HCT116 (cell line): Measurements from ENCODE around the gene EIF5B. TPM values are rescaled to one million over a fixed set of nuclear protein-coding genes. Genes with fewer than 3 reads are reported as not detected.

Experiments used
- ATAC-seq: fragments of 200-7000 bp; cut with Tn5 transposase; 2 replicates; pipeline ENCODE4 v1.9.1; 2020; ENCODE audit warnings: mild to moderate bottlenecking, moderate library complexity
- BruUV-seq: library from RNA; stranded (reverse); fragments of 400-500 nt; replicated peaks from 2 replicates; lab custom pipeline; 2021; lab: Mats Ljungman, UMichigan
- CTCF ChIA-PET: fragments of 300-600 bp; sonication (Branson Sonifier 250); formaldehyde crosslinking; loops from one replicate; lab custom pipeline; 2021; ENCODE audit warnings: antibody characterized with exemption; lab: Charles Lee
- POLR2A ChIA-PET: fragments of 300-600, 350-600 bp; sonication (Branson Sonifier 250); formaldehyde crosslinking; loops from one replicate; lab custom pipeline; 2021; ENCODE audit warnings: antibody characterized with exemption; lab: Charles Lee
- RAD21 ChIA-PET, 2 experiments: fragments of 300-600 bp; sonication (Branson Sonifier 250); formaldehyde crosslinking; loops; one replicate each; lab custom pipeline; 2023; ENCODE audit warnings: low total read pairs in 2 of 2; ENCODE audit not compliant: uncharacterized antibody in 2 of 2, unreplicated experiment in 2 of 2, low non-redundant PET in 1 of 2; lab: Charles Lee
- DNase-seq: peaks from one replicate; pipeline ENCODE4 v3.0.0-alpha.2; 2010; ENCODE audit warnings: low read depth, low spot score
- H2AFZ ChIP-seq: fragments of 200-600 bp; shearing (Covaris generic), sonication (generic); 2 replicates; pipeline ENCODE4 v1.6.1; 2017; ENCODE audit warnings: low read depth, mixed run types, mixed read lengths, antibody characterized with exemption, low read length; ENCODE audit not compliant: poor library complexity, severe bottlenecking
- H3K27ac ChIP-seq: 2 replicates; pipeline ENCODE4 v1.5.1; 2012; ENCODE audit warnings: low read depth, low read length
- H3K27me3 ChIP-seq: fragments of 200-600 bp; sonication (generic); 2 replicates; pipeline ENCODE4 v1.6.1; 2016; ENCODE audit warnings: mixed run types, low read length, mixed read lengths; ENCODE audit not compliant: insufficient read depth
- H3K36me3 ChIP-seq, 2 experiments: fragments of 200-500 bp in 1 of 2; fragments of 200-600 bp in 1 of 2; sonication (Bioruptor generic) in 1 of 2; sonication (generic) in 1 of 2; 2 replicates each; pipeline versions ENCODE4 v1.5.1 to v1.6.1; 2014 to 2016; ENCODE audit warnings: low read length in 2 of 2, inconsistent platforms in 1 of 2, mixed read lengths in 1 of 2, mixed run types in 1 of 2; ENCODE audit not compliant: insufficient read depth in 2 of 2, control insufficient read depth in 1 of 2
- H3K4me1 ChIP-seq, 2 experiments: fragments of 200-600 bp in 1 of 2; sonication (generic) in 1 of 2; 2 replicates each; pipeline versions ENCODE4 v1.5.1 to v1.6.1; 2012 to 2017; ENCODE audit warnings: low read length in 2 of 2, inconsistent platforms in 1 of 2, mild to moderate bottlenecking in 1 of 2, mixed read lengths in 1 of 2, mixed run types in 1 of 2, moderate library complexity in 1 of 2; ENCODE audit not compliant: insufficient read depth in 2 of 2, control insufficient read depth in 1 of 2
- H3K4me2 ChIP-seq: fragments of 200-600 bp; sonication (generic); 2 replicates; pipeline ENCODE4 v1.6.1; 2017; ENCODE audit warnings: mixed run types, low read length, mixed read lengths
- H3K4me3 ChIP-seq, 2 experiments: fragments of 200-600 bp in 1 of 2; sonication (generic) in 1 of 2; replicated peaks in 1 of 2; 2 replicates each; pipeline ENCODE4 v1.5.1; 2011 to 2016; ENCODE audit warnings: low read length in 2 of 2, control low read depth in 1 of 2, low read depth in 1 of 2, mild to moderate bottlenecking in 1 of 2, mixed read lengths in 1 of 2, mixed run types in 1 of 2
- H3K79me2 ChIP-seq: fragments of 200-600 bp; sonication (generic); 2 replicates; pipeline ENCODE4 v1.6.1; 2017; ENCODE audit warnings: mild to moderate bottlenecking, mixed run types, low read length, moderate library complexity, mixed read lengths; ENCODE audit not compliant: insufficient read depth
- H3K9ac ChIP-seq: fragments of 200-600 bp; sonication (generic); 2 replicates; pipeline ENCODE4 v1.6.1; 2016; ENCODE audit warnings: low read length, mixed read lengths
- H3K9me2 ChIP-seq: fragments of 200-600 bp; sonication (generic), shearing (Covaris generic); 2 replicates; pipeline ENCODE4 v1.6.1; 2017; ENCODE audit warnings: mixed run types, mild to moderate bottlenecking, moderate library complexity; ENCODE audit not compliant: insufficient read depth
- H3K9me3 ChIP-seq, 2 experiments: fragments of 200-500 bp in 1 of 2; fragments of 200-600 bp in 1 of 2; sonication (Bioruptor generic) in 1 of 2; sonication (generic) in 1 of 2; 2 replicates each; pipeline ENCODE4 v1.6.1; 2014 to 2017; ENCODE audit warnings: low read length in 2 of 2, mixed read lengths in 2 of 2, inconsistent platforms in 1 of 2, low read depth in 1 of 2, mild to moderate bottlenecking in 1 of 2, mixed run types in 1 of 2, moderate library complexity in 1 of 2; ENCODE audit not compliant: control insufficient read depth in 1 of 2, insufficient read depth in 1 of 2
- H4K20me1 ChIP-seq: fragments of 200-600 bp; sonication (generic), shearing (Covaris generic); 2 replicates; pipeline ENCODE4 v1.6.1; 2017; ENCODE audit warnings: mixed run types, mild to moderate bottlenecking, moderate library complexity; ENCODE audit not compliant: insufficient read depth
- CBX3 ChIP-seq: IDR thresholded peaks from 2 replicates; pipeline ENCODE4 v1.6.1; 2012; ENCODE audit warnings: low read depth
- CEBPB ChIP-seq: IDR thresholded peaks from 2 replicates; pipeline ENCODE4 v1.6.1; 2012; ENCODE audit warnings: low read depth
- EGR1 ChIP-seq: IDR thresholded peaks from 2 replicates; pipeline ENCODE4 v1.6.1; 2012; ENCODE audit warnings: low read depth
- ELF1 ChIP-seq: IDR thresholded peaks from 2 replicates; pipeline ENCODE4 v1.6.1; 2012; ENCODE audit warnings: low read depth, borderline replicate concordance
- EZH2 ChIP-seq: fragments of 200-600 bp; sonication (generic); IDR thresholded peaks from 2 replicates; pipeline ENCODE4 v1.6.1; 2017; ENCODE audit warnings: antibody characterized with exemption, mixed run types
- EZH2phosphoT487 ChIP-seq: fragments of 200-600 bp; IDR thresholded peaks from 2 replicates; pipeline ENCODE4 v1.6.1; 2018; ENCODE audit warnings: antibody characterized with exemption, borderline replicate concordance
- FOSL1 ChIP-seq: IDR thresholded peaks from 2 replicates; pipeline ENCODE4 v1.6.1; 2012; ENCODE audit warnings: low read depth
- JUND ChIP-seq: IDR thresholded peaks from 2 replicates; pipeline ENCODE4 v1.6.1; 2012
- SIN3A ChIP-seq: IDR thresholded peaks from 2 replicates; pipeline ENCODE4 v1.6.1; 2012; ENCODE audit warnings: low read depth
- SP1 ChIP-seq: IDR thresholded peaks from 2 replicates; pipeline ENCODE4 v1.6.1; 2012; ENCODE audit warnings: low read depth
- SRF ChIP-seq: IDR thresholded peaks from 2 replicates; pipeline ENCODE4 v1.6.1; 2012; ENCODE audit warnings: low read depth
- TCF7L2 ChIP-seq: IDR thresholded peaks from 2 replicates; pipeline ENCODE4 v1.7.0; 2011; ENCODE audit warnings: borderline replicate concordance, inconsistent platforms; ENCODE audit not compliant: insufficient read depth, insufficient read length; ENCODE audit errors: extremely low read depth
- YY1 ChIP-seq: IDR thresholded peaks from 2 replicates; pipeline ENCODE4 v1.6.1; 2011; ENCODE audit warnings: low read length, low read depth, moderate library complexity, mild to moderate bottlenecking; ENCODE audit not compliant: insufficient replicate concordance; ENCODE audit errors: extremely low read depth
- ZNF274 ChIP-seq: fragments of 200-500 bp; sonication (Bioruptor generic); IDR thresholded peaks from 2 replicates; pipeline ENCODE4 v1.6.1; 2014; ENCODE audit warnings: mild to moderate bottlenecking, low read depth, low read length, inconsistent platforms
- intact Hi-C: fragments of 100-400 bp; cut with micrococcal nuclease; formaldehyde crosslinking; loops from 2 replicates; pipeline ENCODE4 v1.10.0; 2022
- total RNA-seq: library from RNA; stranded (reverse); gene quantifications from one replicate; pipeline ENCODE4 v1.2.1, GENCODE V29; 2021; ENCODE audit not compliant: unreplicated experiment
- TF ChIP-seq, protein P1 (sequence below), 3 experiments: fragments of 200-600 bp in 1 of 3; sonication (generic) in 1 of 3; IDR thresholded peaks in 2 of 3; conservative IDR thresholded peaks in 1 of 3; 2 replicates each; pipeline ENCODE4 v1.5.1; 2012 to 2017; ENCODE audit warnings: low read depth in 2 of 3, low read length in 2 of 3, antibody characterized with exemption in 1 of 3, borderline replicate concordance in 1 of 3, control low read depth in 1 of 3, mild to moderate bottlenecking in 1 of 3, mixed read lengths in 1 of 3, mixed run types in 1 of 3, moderate library complexity in 1 of 3; ENCODE audit not compliant: insufficient read depth in 1 of 3
- TF ChIP-seq, protein P2 (sequence below): IDR thresholded peaks from 2 replicates; pipeline ENCODE4 v1.6.1; 2012
- TF ChIP-seq, protein P3 (sequence below): IDR thresholded peaks from 2 replicates; pipeline ENCODE4 v1.6.1; 2012
- TF ChIP-seq, protein P4 (sequence below): IDR thresholded peaks from 2 replicates; pipeline ENCODE4 v1.6.1; 2011; ENCODE audit warnings: mild to moderate bottlenecking, low read length, moderate library complexity; ENCODE audit not compliant: insufficient replicate concordance; ENCODE audit errors: extremely low read depth

EIF5B gene
- total RNA-seq, 1 experiment from 2014 or later = 65.9 TPM

DNA sequence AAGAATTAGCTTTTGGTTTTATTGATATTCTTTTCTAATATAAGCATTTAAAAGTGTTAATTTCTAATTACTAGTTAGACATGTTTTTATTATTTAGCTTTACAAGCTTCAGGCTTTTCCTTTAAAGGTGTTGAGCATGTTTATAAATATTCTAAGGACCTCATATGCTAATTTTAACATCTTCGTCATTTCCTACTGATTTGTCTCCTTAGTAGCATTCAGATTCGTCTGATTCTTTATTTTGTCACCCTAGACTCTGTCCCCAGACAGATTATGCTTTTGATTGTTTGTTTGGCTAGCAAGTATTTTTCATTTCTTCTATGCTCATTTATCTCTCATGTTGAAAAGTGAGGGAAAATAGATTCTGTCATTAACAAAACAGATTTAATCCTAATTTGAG, 51.7 kb downstream of the EIF5B start:
- POLR2A ChIA-PET = no interaction called here
- no peak overlapping the region for H3K27ac ChIP-seq
- no peaks in the 10 kb centered on the region for H3K9me2 ChIP-seq
- no TSS peak for BruUV-seq
- no peak overlapping the region for H3K4me3 ChIP-seq
- no peaks in the 10 kb centered on the region for H3K4me1 ChIP-seq
- H2AFZ ChIP-seq = no peak overlapping the region
- DNase-seq (no peak), ATAC-seq (no peak)
- H3K27me3 ChIP-seq = no peaks in the 10 kb centered on the region
- peaks cover 15% of the 10 kb centered on the region; the same call in 1 of the 2 replicates for H4K20me1 ChIP-seq
- H3K9me3 ChIP-seq = no peaks in the 10 kb centered on the region
- CTCF ChIA-PET = no interaction called here
- TF ChIP-seq, protein P1, sequence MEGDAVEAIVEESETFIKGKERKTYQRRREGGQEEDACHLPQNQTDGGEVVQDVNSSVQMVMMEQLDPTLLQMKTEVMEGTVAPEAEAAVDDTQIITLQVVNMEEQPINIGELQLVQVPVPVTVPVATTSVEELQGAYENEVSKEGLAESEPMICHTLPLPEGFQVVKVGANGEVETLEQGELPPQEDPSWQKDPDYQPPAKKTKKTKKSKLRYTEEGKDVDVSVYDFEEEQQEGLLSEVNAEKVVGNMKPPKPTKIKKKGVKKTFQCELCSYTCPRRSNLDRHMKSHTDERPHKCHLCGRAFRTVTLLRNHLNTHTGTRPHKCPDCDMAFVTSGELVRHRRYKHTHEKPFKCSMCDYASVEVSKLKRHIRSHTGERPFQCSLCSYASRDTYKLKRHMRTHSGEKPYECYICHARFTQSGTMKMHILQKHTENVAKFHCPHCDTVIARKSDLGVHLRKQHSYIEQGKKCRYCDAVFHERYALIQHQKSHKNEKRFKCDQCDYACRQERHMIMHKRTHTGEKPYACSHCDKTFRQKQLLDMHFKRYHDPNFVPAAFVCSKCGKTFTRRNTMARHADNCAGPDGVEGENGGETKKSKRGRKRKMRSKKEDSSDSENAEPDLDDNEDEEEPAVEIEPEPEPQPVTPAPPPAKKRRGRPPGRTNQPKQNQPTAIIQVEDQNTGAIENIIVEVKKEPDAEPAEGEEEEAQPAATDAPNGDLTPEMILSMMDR (IDR thresholded peaks at IDR 0.05 in 2 of 3, conservative IDR thresholded peaks at IDR 0.05 in 1 of 3; ENCODE audit: borderline replicate concordance in 1 of 3, insufficient read depth in 1 of 3, low read depth in 2 of 3, low read length in 2 of 3) = no peak
- no peak for TF ChIP-seq FOSL1
- TF ChIP-seq, protein P2, sequence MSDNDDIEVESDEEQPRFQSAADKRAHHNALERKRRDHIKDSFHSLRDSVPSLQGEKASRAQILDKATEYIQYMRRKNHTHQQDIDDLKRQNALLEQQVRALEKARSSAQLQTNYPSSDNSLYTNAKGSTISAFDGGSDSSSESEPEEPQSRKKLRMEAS = no peak
- TF ChIP-seq EGR1 = no peak
- TF ChIP-seq, protein P3, sequence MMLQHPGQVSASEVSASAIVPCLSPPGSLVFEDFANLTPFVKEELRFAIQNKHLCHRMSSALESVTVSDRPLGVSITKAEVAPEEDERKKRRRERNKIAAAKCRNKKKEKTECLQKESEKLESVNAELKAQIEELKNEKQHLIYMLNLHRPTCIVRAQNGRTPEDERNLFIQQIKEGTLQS = no peak
- TF ChIP-seq JUND = no peak
- no peak for TF ChIP-seq SIN3A
- TF ChIP-seq YY1 = no peak
- no peak for TF ChIP-seq ZNF274
- no peak for TF ChIP-seq EZH2phosphoT487
- no peak for TF ChIP-seq CEBPB
- TF ChIP-seq SRF = no peak
- TF ChIP-seq TCF7L2 = no peak
- TF ChIP-seq SP1 = no peak
- no peak for TF ChIP-seq CBX3
- no peak for TF ChIP-seq EZH2
- TF ChIP-seq ELF1 = no peak
- TF ChIP-seq, protein P4, sequence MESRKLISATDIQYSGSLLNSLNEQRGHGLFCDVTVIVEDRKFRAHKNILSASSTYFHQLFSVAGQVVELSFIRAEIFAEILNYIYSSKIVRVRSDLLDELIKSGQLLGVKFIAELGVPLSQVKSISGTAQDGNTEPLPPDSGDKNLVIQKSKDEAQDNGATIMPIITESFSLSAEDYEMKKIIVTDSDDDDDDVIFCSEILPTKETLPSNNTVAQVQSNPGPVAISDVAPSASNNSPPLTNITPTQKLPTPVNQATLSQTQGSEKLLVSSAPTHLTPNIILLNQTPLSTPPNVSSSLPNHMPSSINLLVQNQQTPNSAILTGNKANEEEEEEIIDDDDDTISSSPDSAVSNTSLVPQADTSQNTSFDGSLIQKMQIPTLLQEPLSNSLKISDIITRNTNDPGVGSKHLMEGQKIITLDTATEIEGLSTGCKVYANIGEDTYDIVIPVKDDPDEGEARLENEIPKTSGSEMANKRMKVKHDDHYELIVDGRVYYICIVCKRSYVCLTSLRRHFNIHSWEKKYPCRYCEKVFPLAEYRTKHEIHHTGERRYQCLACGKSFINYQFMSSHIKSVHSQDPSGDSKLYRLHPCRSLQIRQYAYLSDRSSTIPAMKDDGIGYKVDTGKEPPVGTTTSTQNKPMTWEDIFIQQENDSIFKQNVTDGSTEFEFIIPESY = no peak
- H3K79me2 ChIP-seq = peaks cover 37% of the 10 kb centered on the region
- H3K36me3 ChIP-seq = peaks cover 23 to 30% of the 10 kb centered on the region in 2 experiments; a peak in 3 of 4 replicates
- H3K4me2 ChIP-seq = no peak overlapping the region
- RAD21 ChIA-PET = no interaction called here
- intact Hi-C loops = no loop called here
- no peak overlapping the region for H3K9ac ChIP-seq
